Transverse colon (tissue), 4 donors: Measurements from ENCODE around the gene STK32A.

ENCODE experiments used
- CTCF ChIP-seq, 5 experiments: fragments of 200-600 bp in 3 of 5; fragments of 450-650 bp in 2 of 5; sonication (generic) in 3 of 5; IDR thresholded peaks; 1 replicate in 2 of 5; 2 replicates in 3 of 5; pipeline ENCODE4 v1.5.1; 2016 to 2017; ENCODE audit warnings: antibody characterized with exemption in 5 of 5, inconsistent platforms in 3 of 5, mild to moderate bottlenecking in 2 of 5, moderate library complexity in 1 of 5
- EP300 ChIP-seq: sonication (generic); formaldehyde crosslinking; IDR thresholded peaks from one replicate; pipeline ENCODE4 v1.6.1; 2017; ENCODE audit warnings: antibody characterized with exemption, low read depth
- POLR2A ChIP-seq: fragments of 450-650 bp; IDR thresholded peaks from one replicate; pipeline ENCODE4 v1.6.1; 2016; ENCODE audit warnings: antibody characterized with exemption, mild to moderate bottlenecking, moderate library complexity
- POLR2AphosphoS5 ChIP-seq, 3 donors: sonication (generic); formaldehyde crosslinking; IDR thresholded peaks; one replicate each; pipeline ENCODE4 v1.6.1; 2016; ENCODE audit warnings: antibody characterized with exemption in 3 of 3

- no peak for TF ChIP-seq POLR2A
- no peak for TF ChIP-seq CTCF (IDR thresholded peaks at IDR 0.05)
- no peak for TF ChIP-seq POLR2AphosphoS5 (IDR thresholded peaks at IDR 0.05)
- TF ChIP-seq EP300: no peak
Observed at GRCh38 chr5:147286296-147286695, 51.5 kb downstream of the STK32A start.
